Hematopoietic multipotent progenitor cell treated with erythropoietin and hydrocortisone succinate and interleukin-3 and kit ligand, for 8 days (in vitro differentiated cells): ENCODE measurements around the gene EIF4G3.
"Not testable (repeated sequence)": the region's sequence is repeated elsewhere in the genome, so short reads cannot be mapped to it uniquely, and the experiment has no call there.

Experiments used
- DNase-seq: peaks from one replicate; pipeline ENCODE4 v3.0.0-alpha.2; 2015

Gene EIF4G3

DNA sequence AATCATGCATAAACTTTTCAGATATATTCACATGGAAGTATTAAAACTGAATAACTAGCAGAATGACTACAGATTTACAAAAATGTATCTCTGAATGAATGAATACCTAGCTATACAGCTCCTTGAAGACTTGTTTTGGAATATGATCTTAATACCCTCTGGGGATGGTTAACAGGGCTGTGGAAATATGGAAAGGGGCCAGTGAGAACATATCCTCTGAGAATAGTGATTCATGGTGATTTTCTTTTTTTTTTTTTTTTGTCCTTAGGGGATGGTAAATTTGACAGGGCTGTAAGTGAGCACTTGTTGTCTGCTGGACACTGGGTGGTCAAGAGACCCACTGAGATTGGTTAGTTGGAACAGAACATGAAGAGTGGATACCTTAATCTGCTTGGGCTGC is 308.9 kb downstream of the EIF4G3 start:
- no peak for DNase-seq

DNA sequence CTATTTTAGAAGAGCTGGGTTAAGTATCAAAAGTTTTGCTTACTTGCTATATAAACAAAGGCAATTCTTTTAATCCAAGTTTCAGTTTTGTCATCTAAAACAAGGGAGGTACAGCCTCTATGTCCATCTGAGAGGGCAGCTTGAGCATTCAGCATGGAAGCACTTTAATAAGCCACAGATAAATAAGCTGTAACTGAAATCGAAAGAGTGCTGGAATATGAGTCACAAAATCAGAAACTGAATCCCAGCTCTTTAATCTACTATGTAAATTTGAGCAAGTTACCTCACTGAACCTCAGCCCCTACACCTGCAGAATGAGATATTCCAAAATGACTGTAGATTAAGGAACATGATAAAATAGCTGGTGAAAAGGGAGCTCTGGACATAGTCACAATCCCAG is 309.6 kb downstream of the EIF4G3 start:
- no peak for DNase-seq

DNA sequence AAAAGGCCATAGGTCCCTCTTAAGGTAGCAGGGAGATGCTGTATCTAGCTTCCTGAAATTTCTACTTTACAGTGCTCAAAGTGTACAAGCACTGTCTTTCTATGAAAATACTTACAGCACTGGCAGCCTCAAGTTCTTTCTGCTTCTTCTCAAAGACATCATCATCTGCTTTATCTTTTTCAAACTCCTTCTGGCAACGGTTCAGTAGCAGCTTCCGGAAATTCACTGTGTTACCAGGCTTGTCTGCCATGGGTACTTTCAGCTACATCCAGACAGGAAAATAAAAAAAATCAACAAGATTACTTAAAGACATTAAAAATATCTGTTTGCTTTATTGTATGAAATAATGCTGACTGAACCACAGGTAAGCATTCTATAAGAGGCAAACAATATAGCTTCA is 311.7 kb downstream of the EIF4G3 start:
- no peak for DNase-seq

DNA sequence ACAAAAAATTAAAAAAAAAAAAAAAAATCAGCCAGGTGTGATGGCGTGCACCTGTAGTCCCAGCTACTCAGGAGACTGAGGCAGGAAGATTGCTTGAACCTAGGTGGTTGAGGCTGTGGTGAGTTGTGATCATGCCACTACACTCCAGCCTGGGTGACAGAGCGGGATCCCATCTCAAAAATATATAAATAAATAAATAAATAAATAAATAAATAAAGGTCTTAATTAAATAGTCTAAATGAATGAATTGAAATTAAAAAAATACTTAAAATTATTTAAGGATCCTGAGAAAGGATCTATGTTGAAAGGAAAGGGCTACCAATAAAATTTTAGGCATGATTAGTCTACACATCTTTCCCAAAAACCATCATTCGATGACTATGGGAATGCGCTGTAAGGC is 322.2 kb downstream of the EIF4G3 start:
- no peak for DNase-seq

- not testable (repeated sequence) for DNase-seq
Observed at GRCh38 chr1:20851791-20852190, 324.9 kb downstream of the EIF4G3 start.

DNA sequence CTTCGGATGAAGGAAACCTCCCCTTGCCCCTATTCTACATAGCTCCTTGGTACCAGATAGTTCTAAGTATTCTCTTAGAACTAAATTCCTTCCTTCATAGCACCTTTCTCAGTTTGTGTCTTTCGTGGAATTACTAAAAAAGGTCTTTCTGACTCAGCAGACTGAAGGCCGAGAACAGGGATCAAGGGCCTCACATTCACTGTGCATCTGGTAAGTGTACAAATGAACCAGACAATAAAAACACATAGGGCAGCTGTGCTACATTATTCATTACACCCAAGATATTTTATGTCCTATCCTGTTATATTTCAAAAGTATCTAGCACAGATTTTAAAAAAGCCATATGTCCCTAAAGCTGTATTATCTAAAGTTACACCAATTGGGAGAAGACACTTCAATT is 326.7 kb downstream of the EIF4G3 start:
- DNase-seq: no peak

DNA sequence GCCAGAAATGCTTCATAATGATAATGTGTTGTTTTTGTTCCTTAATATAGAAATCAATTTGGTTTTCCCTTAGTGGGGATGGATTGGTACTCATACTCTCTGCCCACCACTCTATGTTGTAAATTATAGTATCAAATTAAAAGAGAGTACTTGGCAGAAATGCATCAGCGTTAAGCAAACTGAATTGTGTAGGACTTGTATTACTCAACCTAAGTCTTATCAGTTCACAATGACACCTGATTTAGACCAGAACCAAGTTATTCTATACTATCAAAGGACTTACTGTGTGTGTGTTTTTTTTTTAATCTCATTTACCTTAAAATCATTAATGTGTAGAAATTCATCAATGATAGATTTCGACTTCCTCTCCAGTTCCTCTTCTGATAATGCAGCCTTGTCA is 327.6 kb downstream of the EIF4G3 start:
- DNase-seq: no peak

- no peak for DNase-seq
Observed at GRCh38 chr1:20848162-20848561, 328.5 kb downstream of the EIF4G3 start.

DNA sequence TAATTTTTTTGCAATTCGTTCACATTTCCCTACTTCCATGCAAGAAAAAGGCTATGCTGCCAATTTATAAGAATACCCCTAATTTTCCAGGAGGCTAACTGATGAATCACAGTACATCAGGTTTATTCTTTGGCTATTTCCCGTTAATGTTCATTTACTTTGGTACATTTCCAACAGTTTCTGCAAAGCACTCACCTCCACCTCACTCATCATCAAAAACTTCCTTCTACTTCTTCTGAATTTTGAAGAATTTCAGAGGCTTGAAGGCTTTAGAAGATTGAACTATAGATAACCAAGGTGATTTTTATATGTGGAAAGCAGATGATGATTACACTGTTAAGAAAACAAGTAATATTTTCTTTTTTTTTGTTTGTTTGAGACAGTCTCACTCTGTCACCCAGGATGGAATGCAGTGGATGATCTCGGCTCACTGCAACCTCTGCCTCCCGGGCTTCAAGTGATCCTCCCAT is 329.1 kb downstream of the EIF4G3 start:
- DNase-seq: no peak

DNA sequence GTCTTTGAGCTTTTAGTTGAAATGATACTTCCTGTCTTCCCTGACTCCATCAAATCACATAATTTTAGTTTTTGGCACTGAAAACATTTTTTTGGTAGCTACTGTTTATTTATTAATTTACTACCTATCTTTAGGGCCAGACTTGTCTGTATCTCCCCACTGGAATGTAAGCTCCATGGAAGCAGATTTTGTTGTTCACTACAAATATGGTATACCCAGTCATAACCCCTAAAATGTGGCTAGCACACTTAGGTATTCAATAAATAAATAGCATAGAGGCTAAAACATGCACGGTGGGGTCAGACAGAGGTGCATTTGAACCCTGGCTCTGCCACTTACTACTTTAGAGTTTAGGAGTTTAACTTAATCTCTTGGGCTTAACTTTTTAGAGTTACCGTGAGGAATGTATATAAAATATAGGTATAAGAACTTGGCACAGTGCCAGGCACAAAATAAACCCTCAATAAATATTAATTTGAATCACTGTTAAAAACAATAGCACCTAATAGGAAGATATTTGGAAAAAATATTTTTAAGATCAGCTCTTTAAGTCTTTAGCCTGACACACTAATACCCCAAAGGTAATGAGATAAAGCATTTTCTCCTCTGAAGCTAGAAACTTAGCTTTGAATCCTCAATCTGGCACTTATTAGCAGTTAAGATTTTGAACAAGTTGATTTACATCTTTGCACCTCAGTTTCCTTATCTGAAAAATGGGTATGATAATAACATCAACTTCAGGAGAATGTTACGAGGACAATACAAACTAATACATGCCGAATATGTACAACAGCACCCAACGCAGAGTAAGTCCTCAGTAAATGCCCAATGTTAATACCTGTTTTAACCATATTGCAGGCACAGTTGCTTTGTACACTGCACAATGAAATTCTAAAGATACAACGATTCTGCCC is 330.0 kb downstream of the EIF4G3 start:
- no peak for DNase-seq

DNA sequence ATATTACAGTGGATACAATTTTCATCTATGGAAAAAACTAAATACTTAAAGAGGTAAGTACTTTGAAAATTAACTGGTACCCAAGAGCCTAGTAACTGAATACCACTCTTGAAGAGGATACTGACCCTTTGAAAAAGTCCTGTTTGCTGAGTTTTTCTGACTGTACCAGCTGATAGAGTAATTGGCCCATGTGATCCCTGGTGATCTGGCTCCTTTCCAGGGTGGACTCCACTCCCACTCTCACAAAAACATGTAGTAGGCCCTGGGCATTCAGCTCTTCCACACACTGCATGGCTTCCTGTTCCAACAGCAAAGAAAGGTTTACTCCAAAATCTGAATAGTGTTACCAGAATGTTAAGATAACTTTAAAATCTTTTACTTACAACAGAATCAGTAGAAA is 336.0 kb downstream of the EIF4G3 start:
- DNase-seq: peak; percentile 75

GRCh38 chr1:20837554-20838192 is 339.0 kb downstream of the EIF4G3 start:
- no peak for DNase-seq

GRCh38 chr1:20836230-20836629 is 340.5 kb downstream of the EIF4G3 start:
- no peak for DNase-seq

- no peak for DNase-seq
Observed at GRCh38 chr1:20834780-20835179, 341.9 kb downstream of the EIF4G3 start.

DNA sequence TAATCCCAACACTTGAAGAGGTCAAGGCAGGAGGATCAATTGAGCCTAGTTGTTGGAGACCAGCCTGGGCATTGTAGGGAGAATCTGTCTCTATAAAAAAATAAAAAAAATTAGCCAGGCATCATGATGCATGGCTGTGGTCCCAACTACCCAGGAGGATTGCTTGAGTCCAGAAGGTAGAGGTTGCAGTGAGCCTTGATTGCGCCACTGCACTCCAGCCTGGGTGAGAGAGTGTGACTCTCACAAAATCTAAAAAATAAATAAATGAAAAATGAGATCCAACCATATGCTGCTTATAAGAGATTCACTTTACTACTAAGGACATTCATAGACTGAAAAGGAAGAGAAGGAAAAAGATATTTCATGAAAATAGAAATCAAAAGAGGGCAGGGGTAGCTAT is 342.5 kb downstream of the EIF4G3 start:
- DNase-seq: no peak

DNA sequence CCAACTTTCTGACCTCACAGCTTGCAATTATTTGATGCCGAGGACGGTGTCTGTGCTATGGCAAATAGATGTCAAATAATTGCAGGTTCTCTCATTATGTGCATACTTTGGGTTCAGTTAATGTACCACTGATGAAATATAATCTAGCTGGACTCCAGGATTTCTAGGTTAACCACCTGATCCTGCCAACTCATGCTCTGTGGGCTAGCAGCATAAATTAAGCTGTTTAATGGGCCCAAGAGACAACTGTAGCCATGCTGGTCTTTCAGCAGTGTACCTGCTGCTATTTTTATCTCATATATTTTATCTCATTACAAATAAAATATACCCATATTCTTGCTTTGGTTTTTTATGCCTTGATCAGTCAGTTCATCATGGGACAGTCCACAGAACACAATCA is 346.3 kb downstream of the EIF4G3 start:
- DNase-seq: no peak

DNA sequence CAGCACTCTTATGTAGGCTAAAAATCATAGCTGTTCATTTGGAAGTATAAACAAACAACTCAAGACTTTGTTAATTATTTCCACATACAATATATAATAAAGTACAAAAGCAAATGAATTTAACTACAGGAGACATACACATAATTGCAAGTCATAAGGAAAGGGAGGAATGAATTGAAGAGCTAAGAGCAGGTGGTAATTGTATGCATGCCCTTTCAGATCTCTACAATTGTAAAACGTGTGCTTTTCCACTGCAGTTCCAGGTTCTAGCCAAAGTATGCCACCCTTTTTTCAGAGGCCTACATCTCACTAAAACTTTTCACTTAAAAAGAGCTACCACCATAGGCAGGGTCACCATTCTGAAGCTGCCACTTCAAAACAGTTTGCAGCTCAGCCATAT is 346.8 kb downstream of the EIF4G3 start:
- no peak for DNase-seq

- no peak for DNase-seq
Observed at GRCh38 chr1:20829531-20829930, 347.2 kb downstream of the EIF4G3 start.

DNA sequence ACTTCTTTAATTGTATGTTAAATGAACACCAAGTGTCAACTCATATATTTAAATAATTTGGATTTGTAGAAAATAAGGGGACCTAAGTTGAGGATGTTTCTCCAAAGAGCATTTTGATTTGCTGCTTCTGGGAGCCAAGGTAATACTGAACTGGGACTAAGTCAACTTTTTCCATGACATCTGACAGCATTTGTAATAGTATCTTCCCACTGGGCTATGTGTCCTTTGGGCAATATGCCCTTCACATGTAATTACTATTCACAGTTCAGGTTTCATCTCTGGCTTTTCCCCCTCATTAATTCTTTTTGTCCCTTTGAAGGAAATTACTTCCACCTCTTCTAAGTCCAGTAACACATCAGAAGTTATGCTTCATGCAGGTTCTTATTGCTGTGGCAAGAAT is 352.9 kb downstream of the EIF4G3 start:
- DNase-seq: no peak

DNA sequence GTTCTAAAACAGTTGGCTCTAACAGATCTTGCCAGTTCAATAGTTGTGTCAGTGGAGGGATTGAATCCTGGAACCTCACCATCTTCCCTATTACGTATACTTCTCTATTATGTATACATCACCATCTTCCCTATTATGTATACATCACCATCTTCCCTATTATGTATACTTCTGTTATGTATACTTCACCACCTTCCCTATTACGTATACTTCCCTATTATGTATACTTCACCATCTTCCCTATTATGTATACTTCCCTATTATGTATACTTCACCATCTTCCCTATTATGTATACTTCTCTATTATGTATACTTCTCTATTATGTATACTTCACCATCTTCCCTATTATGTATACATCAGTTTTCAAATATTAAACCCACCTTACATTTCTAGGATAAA is 355.2 kb downstream of the EIF4G3 start:
- no peak for DNase-seq

DNA sequence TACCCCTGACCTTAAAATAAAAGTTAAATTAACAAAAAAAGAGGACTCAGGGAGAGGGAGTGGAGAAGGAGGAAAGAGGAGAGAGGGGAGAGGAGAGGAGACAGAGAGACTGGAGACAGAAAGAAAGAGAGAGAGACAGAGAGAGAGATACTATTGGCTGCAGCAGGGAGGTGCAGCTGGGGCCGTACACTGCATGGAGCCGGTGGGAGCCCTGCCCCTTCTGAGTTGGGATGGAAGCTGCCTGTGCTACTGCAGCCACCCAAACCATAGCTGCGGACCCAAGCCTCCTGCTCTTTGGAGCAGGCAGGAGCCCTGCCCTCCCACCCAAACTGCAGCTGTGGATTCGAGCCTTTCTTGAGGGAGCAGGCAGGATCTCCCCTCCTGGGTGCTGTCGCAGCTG is 356.9 kb downstream of the EIF4G3 start:
- no peak for DNase-seq

DNA sequence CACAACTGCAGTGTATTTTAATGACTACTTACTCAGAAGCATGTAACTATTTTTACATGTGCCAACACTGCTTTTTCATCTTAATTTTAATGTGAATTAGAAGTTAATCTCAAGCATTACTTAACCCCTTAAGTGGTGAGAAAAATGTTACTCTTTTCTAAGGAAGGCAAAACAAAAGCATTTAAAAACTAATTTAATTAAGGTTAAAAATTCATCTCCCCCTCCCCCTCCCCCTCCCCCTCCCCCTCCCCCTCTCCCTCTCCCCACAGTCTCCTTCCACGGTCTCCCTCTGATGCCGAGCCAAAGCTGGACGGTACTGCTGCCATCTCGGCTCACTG is 362.2 kb downstream of the EIF4G3 start:
- no peak for DNase-seq

DNA sequence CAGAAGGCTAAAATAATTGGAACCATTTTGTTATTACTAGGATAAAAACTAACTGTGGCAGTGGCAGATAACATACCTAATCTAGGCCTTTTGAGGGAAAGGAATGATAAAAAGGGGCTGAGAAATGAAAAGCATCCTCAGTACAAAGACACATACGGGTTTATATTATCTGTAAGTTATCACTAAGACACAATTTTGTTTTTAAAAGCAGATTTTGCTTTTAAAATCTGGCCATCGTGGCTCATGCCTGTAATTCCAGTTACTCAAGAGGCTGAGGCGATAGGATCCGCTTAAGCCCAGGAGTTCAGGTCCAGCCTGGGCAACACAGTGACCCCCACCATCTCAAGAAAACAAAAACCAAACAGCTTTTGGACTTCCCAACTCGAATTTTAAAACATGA is 364.8 kb downstream of the EIF4G3 start:
- DNase-seq: no peak

DNA sequence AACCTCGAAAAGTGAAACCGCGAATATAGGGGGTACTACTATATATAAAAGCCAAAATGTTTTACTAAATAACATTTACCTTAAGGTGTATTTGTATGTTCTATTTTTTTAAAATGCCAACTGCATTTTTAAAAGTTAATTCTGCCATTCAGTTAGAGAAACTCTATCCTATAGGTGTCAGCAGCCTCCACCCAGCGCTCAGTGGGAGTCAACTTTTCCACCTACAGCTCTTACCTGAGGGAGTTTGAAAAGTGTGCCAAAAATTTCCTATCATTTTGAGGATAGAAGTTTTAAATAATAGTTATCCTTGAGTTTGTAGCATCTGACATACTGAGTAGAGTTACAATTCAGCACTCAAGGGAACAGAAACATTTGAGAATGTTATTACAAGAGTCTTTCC is 383.5 kb downstream of the EIF4G3 start:
- DNase-seq: no peak

DNA sequence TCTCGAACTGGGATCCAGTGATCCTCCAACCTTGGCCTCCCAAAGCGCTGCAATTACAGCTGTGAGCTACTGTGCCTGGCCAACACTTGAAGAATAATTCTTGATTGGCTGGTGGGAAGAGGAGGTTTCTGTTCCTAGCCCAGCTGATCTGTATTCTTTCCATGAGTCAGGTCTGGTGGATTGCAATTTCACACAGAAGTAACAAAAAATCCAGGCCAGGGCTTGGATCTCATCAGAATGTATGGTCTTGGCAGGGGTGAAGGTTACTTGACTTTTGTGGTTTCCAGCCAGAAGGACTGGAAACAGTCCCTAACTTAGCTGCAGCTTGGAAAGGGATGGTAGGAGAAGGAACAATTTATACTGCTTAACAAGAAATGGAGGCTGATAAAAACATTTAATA is 384.5 kb downstream of the EIF4G3 start:
- no peak for DNase-seq
